HT1080 (cell line): Measurements from ENCODE around the gene DNAAF3. TPM values are rescaled to one million over a fixed set of nuclear protein-coding genes. Genes with fewer than 3 reads are reported as not detected.
A peak's percentile ranks its signal among the peaks of the same experiment; 100 is the strongest.
"Not testable (repeated sequence)": the region's sequence is repeated elsewhere in the genome, so short reads cannot be mapped to it uniquely, and the experiment has no call there.

Experiments used
- DNase-seq: peaks from one replicate; pipeline ENCODE4 v3.0.0-alpha.2; 2015; ENCODE audit warnings: low read depth
- total RNA-seq: library from RNA; depleted of rRNA; stranded (reverse); fragments of >200 nt; shearing (Covaris generic); gene quantifications from 2 replicates; pipeline ENCODE4 v1.2.3, GENCODE V29; 2014

The DNAAF3 gene
- total RNA-seq, 1 experiment from 2014 or later = 2.0 TPM

DNA sequence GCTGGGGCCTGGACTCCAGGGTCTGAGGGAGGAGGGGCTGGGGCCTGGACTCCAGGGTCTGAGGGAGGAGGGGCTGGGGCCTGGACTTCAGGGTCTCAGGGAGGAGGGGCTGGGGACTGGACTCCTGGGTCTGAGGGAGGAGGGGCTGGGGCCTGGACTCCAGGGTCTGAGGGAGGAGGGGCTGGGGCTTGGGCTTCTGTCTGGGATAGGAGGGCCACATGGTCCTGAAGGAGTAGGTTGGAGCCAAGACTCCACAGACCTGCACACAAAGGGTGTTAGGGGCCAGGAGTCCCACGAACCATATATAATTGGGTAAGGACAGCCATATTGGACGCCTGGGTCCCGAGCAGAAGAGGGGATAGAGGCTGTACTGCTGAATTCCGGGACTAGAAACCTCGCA, 10.6 kb downstream of the DNAAF3 start:
- DNase-seq = not testable (repeated sequence)

DNA sequence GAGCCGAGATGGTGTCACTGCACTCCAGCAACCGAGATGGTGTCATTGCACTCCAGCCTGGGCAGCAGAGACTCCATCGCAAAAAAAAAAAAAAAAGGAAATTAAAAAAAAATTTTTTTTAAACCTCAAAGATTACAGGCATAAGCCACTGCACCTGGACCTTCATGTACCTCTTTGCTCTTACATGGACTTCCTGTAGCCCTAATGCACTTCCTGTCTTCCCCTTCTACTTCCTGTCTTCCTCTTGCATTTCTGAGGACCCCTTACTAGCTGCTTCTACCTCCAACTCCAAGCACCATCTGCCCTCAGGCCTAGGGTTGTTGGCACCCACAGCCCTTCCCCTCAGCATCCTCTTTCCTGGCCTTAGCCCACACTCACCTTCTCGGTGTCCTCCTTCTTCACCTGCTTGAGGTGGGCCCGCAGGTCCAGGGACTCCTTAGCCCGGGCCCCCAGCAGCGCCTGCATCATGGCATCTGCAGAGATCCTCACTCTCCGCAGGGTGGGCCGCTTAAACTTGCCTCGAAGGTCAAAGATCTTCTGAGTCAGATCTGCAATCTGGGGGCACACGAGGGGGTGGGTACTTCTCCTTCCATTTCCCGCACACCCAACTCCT, 12.7 kb downstream of the DNAAF3 start:
- no peak for DNase-seq

DNA sequence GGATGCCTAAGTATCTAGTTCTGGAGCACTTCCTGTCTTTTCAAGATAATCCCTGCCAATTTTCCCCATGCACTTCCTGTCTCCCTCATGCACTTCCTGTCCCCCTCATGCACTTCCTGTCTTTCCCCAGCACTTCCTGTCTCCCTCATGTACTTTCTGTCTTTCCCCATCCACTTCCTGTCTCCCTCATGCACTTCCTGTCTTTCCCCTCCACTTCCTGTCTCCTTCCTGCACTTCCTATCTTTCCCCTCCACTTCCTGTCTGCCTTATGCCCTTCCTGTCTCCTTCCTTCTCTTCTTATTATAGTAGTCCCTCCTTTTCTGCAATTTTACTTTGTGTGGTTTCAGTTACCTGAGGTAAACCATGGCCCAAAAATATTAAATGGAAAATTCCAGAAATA, 14.4 kb downstream of the DNAAF3 start:
- peak; percentile 42 for DNase-seq

GRCh38 chr19:55149078-55150003, 17.1 kb downstream of the DNAAF3 start, which contains the start of gene TNNT1:
Gene TNNT1, minus strand, starts transcription at chr19:55149206. Its CDS starts 2,049 bp downstream, at chr19:55147157.
- no peak for DNase-seq

DNA sequence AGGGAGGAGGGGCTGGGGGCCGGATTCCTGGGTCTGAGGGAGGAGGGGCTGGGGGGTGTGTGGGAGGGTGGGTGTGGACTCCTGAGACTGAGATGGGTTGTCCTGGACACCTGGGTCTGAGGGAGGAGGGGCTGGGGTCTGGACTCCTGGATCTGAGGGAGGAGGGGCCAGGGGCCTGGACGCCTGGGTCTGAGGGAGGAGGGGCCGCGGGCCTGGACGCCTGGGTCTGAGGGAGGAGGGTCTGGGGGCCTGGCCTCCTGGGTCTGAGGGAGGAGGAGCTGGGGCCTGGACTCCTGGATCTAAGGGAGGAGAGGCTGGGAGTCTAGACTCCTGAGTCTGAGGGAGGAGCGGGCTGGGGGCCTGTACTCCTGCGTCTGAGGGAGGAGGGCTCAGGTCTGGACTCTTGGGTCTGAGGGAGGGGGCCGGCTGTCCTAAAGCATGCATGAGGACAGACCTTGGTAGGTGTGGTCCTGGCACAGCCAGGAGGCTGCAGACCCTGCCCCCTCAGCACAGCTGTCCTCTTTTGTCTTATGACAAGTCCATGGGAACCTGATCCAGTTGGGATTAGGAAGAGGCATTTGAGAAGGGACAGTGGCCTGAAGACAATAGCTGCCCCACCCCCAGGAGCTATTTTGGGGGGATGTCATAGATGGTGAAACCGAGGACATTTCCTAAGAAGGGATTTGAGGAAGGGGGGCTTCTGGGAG, 18.7 kb downstream of the DNAAF3 start:
- no peak for DNase-seq

GRCh38 chr19:55146705-55147273, 19.6 kb downstream of the DNAAF3 start:
- DNase-seq = peak; percentile 67

DNA sequence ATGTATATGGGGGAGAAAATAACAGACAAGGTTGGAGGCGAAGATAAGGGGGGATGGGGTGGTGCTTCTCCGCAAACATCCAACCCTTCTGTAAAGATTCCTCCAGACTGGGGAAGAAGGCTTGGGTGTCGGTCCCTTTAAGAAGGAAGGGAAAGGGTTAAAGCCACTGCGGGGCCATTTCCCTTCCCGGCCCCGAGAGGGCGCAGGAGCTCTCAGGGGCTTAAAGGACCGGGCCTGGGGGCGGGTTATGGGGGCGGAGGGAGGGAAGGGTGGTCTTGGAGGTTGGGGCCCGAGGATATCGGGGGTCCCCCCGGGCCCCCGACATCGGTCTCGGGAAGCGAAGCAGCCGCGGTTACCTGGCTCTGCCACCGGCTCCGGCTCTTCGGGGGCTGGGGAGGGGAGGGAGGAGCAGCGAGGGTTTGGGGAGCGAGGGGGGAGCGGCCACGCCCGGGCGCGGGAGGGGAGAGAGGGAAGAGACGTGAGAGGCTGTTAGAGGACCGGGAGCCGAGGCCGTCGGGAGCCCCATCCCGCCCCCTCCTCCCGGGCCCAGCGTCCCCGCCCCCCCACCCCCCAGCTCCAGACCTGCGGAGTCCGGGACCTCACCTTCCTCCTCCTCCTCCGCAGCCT, 20.2 kb downstream of the DNAAF3 start:
- peak; percentile 42 for DNase-seq

GRCh38 chr19:55145232-55145631, 21.2 kb downstream of the DNAAF3 start:
- no peak for DNase-seq

DNA sequence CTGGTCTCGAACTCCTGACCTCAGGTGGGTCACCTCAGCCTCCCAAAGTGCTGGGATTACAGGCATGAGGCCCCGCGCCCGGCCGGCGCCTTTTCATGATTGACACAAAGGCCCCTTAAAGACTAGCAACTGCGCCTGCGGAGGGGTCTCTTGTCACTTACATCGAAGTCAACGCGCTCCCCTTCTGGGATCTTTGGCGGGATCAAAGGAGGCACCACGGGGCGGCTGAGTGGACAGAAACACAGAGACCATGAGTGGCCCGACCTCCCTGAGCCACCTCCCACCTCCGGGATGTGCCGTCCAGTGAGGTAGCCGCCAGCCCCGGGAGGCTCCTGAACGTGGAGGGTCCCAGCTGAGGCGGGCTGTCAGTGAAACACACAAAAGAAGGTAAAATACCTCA, 24.7 kb downstream of the DNAAF3 start:
- no peak for DNase-seq

- no peak for DNase-seq
Measured at GRCh38 chr19:55137915-55138314, 28.5 kb downstream of the DNAAF3 start.

GRCh38 chr19:55136399-55137102, 29.9 kb downstream of the DNAAF3 start:
- DNase-seq = no peak

DNA sequence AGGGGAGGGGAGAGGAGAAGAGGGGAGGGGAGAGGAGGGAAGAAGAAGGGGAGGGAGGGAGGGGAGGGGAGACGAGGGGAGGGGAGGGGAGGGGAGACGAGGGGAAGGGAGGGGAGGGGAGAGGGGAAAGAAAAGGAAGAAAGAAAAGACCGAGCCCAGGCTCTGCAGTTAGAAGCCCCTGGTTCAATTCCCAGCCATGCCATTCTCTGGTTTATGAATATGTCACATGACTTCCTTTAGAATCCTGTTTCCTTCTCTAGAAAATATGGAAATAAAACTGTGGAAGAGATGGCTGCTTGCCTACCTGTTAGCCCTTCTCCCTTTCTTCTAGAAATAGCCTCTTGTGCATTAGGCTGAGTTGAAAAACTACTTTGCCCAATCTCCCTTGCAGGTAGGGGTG, 31.7 kb downstream of the DNAAF3 start:
- DNase-seq = no peak

DNA sequence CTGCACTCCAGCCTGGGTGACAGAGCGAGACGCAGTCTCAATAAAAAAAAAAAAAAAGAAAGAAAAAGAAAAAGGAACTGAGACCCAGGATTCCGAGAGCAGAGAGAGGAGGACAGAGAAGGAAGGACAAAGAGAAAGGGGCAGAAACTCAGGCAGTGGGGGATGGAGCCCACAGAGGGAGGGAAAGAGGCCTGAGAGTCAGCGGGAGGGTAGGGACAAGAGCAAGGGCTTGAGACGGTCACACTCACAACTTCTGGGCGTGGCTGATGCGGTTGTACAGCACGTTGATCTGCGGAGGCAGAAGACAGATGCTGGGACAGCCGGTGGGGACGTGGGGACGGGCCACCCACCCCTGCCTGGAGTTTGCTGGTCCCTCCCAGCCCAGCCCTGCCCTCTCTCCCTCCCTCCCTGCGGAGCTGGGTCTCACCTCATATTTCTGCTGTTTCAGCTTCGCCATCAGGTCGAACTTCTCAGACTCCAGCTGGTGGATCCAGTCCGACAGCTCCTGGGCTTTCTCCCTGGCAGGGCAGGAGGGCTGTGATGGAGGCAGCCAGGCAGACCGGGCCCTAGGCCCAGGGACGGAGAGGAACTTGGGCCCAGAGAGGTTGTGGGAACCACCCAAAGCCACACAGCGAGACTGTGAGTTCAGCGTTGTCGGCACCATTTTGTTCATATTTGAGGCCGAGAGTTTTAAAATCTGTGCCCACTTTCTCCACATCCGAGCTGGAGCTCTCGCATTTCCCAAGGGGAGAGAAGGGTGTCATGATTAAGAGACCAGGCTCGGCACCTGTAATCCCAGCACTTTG, 32.6 kb downstream of the DNAAF3 start:
- no peak for DNase-seq

GRCh38 chr19:55132453-55133129, 33.8 kb downstream of the DNAAF3 start:
- no peak for DNase-seq

DNA sequence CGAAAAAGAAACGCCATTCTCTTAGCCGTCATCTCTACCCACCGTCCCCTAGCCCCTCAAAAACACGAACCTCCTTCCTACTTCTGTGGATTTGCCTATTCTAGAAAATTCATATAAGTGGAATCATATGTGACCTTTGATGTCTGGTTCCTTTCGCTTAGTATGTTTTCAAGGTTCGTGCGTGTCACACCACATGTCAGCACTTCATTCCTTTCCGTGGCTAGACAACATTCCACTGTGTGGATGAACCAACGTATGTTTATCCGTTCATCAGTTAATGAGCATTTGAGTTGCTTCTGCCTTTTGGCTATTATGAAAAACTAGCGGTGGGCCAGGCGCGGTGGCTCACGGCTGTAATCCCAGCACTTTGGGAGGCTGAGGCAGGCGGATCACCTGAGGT, 35.0 kb downstream of the DNAAF3 start:
- no peak for DNase-seq

- DNase-seq = no peak
Measured at GRCh38 chr19:55119053-55119452, 47.4 kb downstream of the DNAAF3 start.

- no peak for DNase-seq
Measured at GRCh38 chr19:55118401-55118991, 47.9 kb downstream of the DNAAF3 start.

DNA sequence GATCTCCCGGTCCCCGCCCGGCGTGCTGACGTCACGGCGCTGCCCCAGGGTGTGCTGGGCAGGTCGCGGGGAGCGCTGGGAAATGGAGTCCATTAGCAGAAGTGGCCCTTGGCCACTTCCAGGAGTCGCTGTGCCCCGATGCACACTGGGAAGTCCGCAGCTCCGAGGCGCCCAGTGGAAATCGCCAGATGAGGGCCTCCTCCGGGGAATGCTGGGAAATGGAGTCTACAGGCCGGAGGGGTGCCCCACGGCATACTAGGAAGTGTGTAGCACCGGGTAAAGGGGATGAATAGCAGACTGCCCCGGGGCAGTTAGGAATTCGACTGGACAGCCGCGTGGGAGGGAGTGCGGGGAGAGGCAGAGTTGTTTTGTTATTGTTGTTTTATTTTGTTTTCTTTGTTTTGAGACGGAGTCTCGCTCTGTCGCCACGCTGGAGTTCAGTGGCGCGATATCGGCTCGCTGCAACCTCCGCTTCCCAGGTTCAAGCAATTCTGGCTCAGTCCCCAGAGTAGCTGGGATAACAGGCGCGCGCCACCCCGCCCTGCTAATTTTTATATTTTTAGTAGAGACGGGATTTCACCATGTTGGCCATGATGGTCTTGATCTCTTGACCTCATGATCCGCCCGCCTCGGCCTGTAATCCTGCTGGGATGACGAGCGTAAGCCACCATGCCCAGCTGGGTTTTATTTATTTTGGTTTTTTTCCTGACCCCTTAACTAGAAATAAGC, 48.6 kb downstream of the DNAAF3 start:
- DNase-seq = peak; percentile 99
